ENCODE results near the gene SS18L1.

Gene SS18L1

GRCh38 chr20:62148908-62149314 lies 5.3 kb downstream of the SS18L1 start:
- no peak for DNase-seq (ENCODE audit: low spot score)
- in situ Hi-C loops (cut with MboI; ENCODE audit: low sequenced_read_pairs, unreplicated experiment), result loop anchor here (10.0 kb wide), 1 partner anchor 134 kb away; no protein-coding TSS in a partner anchor
- TF ChIP-seq CTCF (IDR thresholded peaks at IDR 0.05; ENCODE audit: borderline replicate concordance, control extremely low read depth, extremely low read depth, insufficient read depth, missing control alignments), result no peak

- no peak for DNase-seq (ENCODE audit: low spot score)
- TF ChIP-seq CTCF (IDR thresholded peaks at IDR 0.05; ENCODE audit: borderline replicate concordance, control extremely low read depth, extremely low read depth, insufficient read depth, missing control alignments), result no peak
- in situ Hi-C loops (cut with MboI; ENCODE audit: low sequenced_read_pairs, unreplicated experiment), result loop anchor here (10.0 kb wide), 1 partner anchor 135 kb away; no protein-coding TSS in a partner anchor
Observed at GRCh38 chr20:62149532-62150309, 6.2 kb downstream of the SS18L1 start.

- DNase-seq (ENCODE audit: low spot score), result no peak
- in situ Hi-C loops (cut with MboI; ENCODE audit: low sequenced_read_pairs, unreplicated experiment), result no loop called here
- TF ChIP-seq CTCF (IDR thresholded peaks at IDR 0.05; ENCODE audit: borderline replicate concordance, control extremely low read depth, extremely low read depth, insufficient read depth, missing control alignments), result no peak
Observed at GRCh38 chr20:62150310-62150575, 6.7 kb downstream of the SS18L1 start.

GRCh38 chr20:62151225-62151624 lies 7.7 kb downstream of the SS18L1 start:
- no peak for DNase-seq (ENCODE audit: low spot score)
- in situ Hi-C loops (cut with MboI; ENCODE audit: low sequenced_read_pairs, unreplicated experiment), result no loop called here
- TF ChIP-seq CTCF (IDR thresholded peaks at IDR 0.05; ENCODE audit: borderline replicate concordance, control extremely low read depth, extremely low read depth, insufficient read depth, missing control alignments), result no peak

- no peak for TF ChIP-seq CTCF (IDR thresholded peaks at IDR 0.05; ENCODE audit: borderline replicate concordance, control extremely low read depth, extremely low read depth, insufficient read depth, missing control alignments)
Observed at GRCh38 chr20:62151835-62152364, 8.3 kb downstream of the SS18L1 start.

GRCh38 chr20:62155428-62156253 lies 12.1 kb downstream of the SS18L1 start:
- no peak for DNase-seq (ENCODE audit: low spot score)
- no peak for TF ChIP-seq CTCF (IDR thresholded peaks at IDR 0.05; ENCODE audit: borderline replicate concordance, control extremely low read depth, extremely low read depth, insufficient read depth, missing control alignments)
- in situ Hi-C loops (cut with MboI; ENCODE audit: low sequenced_read_pairs, unreplicated experiment), result no loop called here

More at GRCh38 chr20:62151835-62152364, 8.3 kb downstream of the SS18L1 start:
- no peak for DNase-seq (ENCODE audit: low spot score)
- in situ Hi-C loops (cut with MboI; ENCODE audit: low sequenced_read_pairs, unreplicated experiment), result no loop called here

Data from GM13976 (cell line).